ENCODE data around the gene FCHO1.

FCHO1 gene, protein sequence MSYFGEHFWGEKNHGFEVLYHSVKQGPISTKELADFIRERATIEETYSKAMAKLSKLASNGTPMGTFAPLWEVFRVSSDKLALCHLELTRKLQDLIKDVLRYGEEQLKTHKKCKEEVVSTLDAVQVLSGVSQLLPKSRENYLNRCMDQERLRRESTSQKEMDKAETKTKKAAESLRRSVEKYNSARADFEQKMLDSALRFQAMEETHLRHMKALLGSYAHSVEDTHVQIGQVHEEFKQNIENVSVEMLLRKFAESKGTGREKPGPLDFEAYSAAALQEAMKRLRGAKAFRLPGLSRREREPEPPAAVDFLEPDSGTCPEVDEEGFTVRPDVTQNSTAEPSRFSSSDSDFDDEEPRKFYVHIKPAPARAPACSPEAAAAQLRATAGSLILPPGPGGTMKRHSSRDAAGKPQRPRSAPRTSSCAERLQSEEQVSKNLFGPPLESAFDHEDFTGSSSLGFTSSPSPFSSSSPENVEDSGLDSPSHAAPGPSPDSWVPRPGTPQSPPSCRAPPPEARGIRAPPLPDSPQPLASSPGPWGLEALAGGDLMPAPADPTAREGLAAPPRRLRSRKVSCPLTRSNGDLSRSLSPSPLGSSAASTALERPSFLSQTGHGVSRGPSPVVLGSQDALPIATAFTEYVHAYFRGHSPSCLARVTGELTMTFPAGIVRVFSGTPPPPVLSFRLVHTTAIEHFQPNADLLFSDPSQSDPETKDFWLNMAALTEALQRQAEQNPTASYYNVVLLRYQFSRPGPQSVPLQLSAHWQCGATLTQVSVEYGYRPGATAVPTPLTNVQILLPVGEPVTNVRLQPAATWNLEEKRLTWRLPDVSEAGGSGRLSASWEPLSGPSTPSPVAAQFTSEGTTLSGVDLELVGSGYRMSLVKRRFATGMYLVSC

DNA sequence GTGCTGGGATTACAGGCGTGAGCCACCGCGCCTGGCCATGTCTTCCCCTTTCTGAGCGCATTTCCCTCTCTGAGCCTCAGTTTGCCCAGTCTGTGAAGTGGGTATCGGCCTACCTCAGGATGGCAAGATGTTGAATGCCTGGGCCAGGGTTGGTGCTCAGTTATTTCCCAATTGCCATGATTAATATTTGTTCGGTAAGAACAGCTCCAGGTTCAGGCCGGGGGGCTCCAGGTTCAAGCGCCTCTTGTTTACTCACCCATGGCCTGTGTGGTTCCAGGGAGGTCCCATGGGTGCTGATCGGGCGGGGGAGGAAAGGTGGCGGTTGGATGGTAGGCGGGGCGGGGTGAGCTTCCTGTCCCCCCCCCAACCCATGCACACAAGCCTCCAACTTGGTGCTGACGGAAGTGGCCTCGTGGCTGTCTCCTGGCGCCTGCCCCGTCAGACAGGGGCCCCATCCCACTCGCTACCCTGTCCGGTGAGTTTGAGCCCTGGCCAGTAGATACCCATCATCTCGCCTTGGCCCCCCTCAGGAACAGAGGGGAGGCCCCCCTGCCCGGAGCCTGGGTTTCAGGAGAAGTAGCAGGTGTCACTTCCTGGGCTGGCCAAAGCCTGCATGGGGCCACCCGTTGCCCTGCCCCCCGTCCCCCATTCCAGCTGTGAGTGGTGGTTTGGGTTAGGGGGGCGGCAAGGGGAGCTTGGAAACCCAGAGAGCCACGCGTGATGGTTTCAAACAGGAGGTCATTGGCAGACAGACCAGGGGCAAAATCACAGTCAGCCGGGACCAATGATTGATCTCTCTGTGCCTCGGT, at the start of gene FCHO1:
TSS of gene FCHO1 (plus strand) at position 375 of the 809 bp plus-strand sequence. CDS start 3,688 bp downstream, outside the sequence.
- no peak for DNase-seq

DNA sequence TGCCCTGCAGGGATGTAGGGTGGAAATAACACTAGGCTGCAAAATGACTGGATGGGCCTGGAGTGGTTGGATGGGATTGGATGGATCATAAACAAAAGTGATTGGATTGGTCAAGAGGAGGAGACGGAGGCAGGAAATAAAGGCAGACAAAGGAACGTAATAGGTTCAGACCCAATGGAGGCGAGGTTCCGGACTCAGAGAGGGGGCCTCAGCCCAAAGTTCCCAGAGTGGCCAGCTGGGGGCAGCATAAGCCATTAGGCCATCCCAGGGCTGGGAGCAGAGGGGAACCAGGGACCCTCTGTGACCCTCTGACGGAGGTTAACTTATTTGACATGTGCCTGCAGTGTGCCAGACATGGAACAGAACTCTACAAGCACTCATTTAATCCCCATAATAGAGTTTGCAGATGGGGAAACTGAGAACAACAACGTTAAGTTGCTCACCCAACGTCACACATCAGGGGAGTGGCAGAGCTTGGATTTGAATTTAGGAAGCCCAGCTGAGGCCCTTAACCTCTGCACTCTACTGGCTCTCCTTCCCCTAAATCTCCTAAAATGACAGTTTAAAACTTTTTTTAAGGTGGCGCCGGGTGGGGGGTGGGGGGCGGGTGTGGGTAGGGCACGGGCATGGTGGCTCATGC, 47.3 kb upstream of the FCHO1 start:
- DNase-seq = peak in 1 of 3 experiments; percentile 5

DNA sequence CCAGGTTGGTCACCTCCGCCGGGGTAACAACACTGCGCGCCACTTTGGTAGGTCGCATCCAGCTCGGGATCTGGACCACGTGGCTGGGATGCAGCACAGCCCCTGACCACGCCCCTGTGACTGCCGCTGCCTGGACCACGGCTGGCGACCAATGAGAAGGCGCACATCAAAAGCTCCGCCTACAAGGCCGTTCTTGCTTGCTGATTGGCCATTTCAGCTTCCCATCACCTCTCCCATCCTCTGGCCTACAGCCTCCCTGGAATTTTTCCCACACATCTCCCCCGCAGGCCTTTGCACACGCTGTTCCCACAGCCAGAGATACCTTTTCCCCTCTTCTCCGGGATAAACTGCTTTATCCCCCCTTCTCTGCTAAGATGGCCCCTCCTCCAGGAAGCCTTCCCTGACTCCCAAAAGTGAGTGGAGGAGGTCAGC, 44.5 kb upstream of the FCHO1 start:
- DNase-seq = no peak

DNA sequence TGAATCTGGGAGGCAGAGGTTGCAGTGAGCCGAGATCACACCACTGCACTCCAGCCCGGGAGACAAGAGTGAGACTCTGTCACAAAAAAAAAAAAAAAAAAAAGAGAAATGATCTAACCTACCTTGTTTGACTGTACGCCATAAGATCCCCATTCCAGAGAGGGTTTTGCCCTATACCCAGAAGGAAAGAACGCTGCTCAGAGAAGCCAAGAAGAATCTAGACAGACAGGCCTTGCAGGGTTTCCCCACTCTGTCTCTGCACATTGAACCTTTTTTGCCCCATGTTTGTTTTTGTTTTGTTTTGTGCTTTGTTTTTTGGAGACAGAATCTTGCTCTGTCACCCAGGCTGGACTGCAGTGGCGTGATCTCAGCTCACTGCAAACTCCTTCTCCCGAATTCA, 39.4 kb upstream of the FCHO1 start:
- no peak for DNase-seq

DNA sequence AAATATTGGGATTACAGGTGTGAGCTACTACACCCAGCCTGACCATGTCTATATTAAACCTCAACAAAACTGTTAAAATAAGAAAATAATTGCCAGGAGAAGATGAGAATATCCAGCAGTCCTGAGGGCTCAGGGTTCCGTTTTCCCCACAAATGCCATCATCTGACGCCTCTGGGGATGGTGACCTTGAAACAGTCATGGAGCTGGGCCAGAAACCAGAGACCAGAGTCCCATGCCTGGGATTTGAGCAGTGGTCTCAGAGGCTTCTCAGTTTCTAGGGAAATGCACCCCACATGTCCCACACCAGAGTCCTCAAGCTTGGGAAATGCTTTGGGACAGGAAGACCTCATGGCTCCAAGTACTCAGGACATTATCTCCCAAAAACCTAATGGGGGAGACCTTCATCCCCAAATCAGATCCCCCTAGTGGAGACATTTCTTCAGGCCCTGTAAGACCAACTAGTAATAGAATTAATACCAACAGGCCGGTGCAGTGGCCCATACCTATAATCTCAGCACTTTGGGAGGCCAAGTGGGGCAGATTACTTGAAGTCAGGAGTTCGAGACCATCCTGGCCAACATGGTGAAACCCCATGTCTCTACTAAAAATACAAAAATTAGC, 34.9 kb upstream of the FCHO1 start:
- no peak for DNase-seq

DNA sequence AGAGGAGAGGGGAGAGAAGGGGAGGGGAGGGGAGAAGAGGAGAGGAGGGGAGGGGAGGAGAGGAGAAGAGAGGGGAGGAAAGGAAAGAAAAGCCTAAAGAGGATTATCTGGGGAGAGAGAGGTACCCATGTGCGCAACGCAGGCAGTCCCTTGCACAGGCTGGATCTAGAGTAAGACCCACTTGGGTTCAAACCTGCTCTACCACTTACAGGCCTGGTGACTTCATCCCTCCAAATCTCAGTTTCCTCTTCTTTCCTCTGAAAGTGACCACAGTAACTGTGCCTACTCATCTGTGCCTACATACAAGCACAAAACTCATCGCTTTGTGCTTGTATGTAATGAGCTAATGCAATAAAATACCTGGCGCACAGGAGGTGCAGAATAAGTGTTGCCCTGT, 32.7 kb upstream of the FCHO1 start:
- DNase-seq = no peak

DNA sequence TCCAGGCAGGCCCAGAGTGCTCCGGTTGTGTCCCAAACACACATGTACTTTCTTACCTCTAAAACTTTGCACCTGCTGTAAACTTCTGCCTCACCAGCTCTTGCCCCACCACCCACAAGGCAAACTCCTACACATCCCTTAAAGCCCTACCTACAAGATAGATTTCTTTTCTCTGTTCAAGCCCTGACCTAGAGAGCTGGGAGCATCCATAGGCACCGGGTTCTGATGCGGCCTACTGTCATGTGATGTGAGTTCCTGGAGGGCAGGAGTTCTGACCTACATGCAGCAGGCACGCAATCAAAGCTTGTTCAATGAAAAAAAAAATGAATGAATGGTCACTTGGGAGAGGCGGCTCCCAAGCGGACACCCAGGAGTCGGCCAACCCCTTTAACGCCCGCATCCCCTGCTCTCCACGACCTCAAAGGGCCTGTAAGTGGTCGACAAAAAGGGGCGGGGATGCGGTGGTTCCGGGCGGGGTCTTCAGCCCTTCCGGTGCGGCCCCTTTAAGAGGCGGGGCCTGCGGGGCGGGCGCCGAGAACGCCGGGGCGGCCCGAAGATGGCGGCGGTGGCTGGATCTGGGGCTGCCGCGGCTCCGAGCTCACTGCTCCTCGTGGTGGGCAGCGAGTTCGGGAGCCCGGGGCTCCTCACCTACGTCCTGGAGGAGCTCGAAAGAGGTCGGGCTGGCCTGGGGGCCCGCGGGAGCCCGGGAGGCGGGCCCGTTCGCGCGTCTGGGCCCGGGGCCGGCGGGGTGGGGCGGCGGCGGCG, 32.1 kb upstream of the FCHO1 start, which contains the start of gene MAP1S:
TSS of gene MAP1S (plus strand) at position 534 of the 765 bp plus-strand sequence. CDS start at position 557, 23 bp downstream.
- peak; percentile 25 to 78 (median 73) for DNase-seq

DNA sequence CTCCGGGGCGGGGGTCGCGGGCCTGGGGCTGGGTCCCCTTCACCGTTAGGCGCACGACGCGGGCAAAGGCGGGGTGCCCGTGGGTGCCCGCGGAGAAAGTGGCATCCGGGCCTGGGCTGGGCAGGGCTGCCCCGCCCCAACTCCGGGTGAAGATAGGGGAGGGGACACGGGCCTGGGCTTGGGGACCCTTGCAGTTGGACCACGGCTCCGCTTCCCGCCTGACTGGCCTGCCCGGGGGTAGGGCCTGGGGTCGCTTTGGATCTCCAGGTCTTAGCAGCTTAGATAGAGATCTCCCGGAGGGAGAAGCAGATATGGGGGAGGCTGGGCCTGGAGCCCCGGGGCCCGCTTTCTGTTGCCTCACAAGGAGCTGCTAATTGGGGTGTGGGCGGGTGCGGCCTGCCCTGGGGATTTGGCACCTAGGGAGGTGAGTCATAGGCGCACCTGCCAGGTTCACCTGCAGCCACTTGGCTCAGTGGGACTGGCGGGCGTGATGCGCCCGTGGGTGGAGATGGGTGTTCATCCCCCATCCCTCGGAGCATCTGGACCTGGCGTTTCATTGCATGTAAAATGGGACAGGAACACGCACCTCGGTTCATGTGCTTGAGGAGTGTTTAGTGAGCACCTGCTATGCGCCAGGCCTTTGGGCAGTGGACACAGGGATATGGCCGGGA, 31.4 kb upstream of the FCHO1 start:
- peak in 2 of 3 experiments; percentile 38 to 57 for DNase-seq

DNA sequence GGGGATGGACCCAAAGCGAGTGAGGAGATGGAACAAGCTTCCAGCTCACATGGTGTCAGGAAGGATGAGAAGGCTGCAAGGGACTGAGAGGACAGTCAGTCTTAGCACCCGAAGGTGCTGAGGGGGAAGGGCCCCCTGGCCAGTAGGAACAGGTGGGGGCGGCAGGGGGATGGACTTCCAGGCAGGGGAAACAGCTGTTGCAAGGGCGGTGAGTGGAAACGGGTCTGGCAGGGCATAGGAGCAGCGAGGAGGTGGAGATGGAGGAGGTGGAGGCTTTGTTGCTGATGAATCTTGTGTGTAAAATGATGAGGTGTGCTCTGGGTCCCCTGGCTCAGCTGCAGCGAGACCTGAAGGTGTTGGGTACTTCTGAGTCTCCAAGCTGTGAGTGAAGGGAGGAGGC, 30.8 kb upstream of the FCHO1 start:
- DNase-seq = peak in 1 of 3 experiments; percentile 19

DNA sequence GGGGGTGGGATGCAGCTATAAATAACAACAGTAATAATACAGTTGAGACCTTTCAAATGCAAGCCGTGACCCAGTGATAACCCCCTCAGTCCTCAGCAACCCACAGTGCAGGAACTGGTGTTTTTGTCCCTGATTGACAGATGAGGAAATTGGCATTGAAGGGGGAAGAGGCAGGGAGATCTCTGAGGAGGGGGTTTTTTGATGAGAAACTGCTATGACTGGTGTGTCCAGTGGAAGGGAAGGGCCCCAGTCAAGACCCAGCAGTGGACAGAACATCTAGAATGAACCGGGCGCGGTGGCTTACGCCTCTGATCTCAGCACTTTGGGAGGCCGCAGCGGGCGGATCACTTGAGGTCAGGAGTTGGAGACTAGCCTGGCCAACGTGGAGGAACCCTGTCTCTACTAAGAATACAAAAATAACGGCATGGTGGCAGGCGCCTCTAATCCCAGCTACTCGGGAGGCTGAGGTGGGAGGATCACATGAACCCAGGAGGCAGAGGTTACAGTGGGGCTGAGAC, 30.1 kb upstream of the FCHO1 start:
- DNase-seq = no peak

DNA sequence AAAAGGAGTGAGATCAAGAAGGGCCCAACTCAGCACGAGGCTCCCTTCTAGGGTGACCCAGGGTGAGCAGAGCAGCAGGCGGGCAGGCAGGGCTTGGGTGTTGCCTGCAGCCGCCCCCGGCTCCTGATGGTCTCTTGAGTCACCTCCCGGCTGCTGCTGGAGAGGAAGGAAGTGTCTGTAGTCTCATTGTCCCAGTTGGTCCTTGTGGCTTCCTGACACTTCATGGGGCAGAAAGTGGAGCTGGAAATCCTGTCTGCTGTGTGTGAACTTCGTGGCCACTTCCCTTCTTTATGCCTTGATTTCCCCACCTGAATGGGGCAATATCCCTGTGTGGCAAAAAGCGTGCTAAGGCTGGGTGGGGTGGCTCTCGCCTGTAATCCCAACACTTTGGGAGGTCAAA, 29.5 kb upstream of the FCHO1 start:
- DNase-seq = no peak

DNA sequence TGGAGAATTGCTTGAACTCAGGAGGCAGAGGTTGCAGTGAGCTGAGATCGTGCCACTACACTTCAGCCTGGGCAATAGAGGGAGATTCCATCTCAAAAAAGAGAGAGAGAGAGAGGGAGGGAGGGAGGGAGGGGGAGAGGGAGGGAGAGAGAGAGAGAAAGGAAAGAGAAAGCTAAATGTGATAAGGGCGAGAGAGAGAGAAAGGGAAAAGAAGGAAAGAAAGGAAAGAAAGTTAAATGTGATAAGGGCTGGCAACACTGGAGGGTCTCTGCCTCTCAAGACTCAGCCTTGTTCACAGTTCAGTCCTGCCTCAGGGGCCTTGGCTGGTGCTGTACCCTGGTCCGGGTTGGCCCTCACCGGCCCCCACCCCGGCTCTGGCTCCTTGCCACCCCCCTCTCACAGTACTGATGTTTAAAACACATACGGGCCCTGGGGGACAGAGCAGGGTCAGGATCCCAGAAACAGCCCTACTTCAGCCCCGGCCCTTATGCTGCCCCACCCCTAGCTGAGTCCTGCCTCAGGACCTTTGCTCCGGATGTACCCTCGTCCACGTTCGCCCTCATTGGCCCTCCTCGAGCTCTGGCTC, 28.5 kb upstream of the FCHO1 start:
- no peak for DNase-seq

DNA sequence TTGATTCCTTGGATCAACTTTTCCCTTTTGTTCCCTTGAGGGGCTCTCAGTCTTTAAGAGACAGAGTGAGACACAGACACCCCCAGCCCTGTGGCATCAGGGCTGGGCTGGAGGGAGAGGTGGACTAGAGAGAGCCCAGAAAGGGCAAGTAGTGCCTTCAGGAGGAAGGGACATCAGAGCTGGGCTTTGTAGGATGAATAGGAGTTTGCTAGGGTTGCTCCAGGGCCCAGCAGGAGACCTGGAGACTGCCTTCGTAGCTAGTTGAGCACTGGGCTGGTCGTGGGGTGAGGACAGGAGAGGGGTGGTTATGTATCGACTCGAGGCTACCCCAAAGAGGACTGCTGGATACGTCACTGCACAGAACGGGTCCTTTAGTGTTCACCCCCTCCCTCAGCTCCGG, 26.6 kb upstream of the FCHO1 start:
- DNase-seq = no peak

DNA sequence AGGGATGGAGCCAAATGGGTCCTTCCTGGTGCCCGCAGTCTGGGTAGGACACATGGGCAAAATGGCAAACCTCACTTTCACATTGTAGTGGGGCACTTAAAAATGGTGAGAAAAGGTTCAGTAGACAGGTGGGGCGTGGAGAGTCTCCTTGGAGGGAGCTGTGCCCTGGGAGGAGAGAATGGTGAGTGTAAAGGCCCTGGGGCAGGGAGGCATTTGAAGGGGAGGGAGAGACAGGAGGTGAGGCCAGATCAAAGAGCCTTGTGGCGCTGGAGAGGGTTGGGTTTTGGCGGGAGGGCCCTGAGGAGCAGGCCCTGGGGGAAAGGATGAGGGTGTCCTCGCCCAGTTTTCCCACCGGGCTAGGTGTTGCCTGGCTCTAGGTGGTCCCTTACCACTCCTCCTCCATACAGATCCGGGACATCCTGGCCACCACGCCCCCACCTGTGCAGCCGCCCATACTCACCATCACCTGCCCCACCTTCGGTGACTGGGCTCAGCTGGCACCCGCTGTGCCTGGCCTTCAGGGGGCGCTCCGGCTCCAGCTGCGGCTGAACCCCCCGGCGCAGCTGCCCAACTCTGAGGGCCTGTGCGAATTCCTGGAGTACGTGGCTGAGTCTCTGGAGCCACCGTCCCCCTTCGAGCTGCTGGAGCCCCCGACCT, 25.7 kb upstream of the FCHO1 start:
- DNase-seq = no peak

DNA sequence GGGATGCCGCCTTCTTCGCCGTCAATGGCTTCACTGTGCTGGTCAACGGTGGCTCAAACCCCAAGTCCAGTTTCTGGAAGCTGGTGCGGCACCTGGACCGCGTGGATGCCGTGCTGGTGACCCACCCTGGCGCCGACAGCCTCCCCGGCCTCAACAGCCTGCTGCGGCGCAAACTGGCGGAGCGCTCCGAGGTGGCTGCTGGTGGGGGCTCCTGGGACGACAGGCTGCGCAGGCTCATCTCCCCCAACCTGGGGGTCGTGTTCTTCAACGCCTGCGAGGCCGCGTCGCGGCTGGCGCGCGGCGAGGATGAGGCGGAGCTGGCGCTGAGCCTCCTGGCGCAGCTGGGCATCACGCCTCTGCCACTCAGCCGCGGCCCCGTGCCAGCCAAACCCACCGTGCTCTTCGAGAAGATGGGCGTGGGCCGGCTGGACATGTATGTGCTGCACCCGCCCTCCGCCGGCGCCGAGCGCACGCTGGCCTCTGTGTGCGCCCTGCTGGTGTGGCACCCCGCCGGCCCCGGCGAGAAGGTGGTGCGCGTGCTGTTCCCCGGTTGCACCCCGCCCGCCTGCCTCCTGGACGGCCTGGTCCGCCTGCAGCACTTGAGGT, 25.0 kb upstream of the FCHO1 start:
- DNase-seq = no peak

DNA sequence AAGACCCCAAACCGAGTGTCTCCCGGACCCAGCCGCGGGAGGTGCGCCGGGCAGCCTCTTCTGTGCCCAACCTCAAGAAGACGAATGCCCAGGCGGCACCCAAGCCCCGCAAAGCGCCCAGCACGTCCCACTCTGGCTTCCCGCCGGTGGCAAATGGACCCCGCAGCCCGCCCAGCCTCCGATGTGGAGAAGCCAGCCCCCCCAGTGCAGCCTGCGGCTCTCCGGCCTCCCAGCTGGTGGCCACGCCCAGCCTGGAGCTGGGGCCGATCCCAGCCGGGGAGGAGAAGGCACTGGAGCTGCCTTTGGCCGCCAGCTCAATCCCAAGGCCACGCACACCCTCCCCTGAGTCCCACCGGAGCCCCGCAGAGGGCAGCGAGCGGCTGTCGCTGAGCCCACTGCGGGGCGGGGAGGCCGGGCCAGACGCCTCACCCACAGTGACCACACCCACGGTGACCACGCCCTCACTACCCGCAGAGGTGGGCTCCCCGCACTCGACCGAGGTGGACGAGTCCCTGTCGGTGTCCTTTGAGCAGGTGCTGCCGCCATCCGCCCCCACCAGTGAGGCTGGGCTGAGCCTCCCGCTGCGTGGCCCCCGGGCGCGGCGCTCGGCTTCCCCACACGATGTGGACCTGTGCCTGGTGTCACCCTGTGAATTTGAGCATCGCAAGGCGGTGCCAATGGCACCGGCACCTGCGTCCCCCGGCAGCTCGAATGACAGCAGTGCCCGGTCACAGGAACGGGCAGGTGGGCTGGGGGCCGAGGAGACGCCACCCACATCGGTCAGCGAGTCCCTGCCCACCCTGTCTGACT, 24.1 kb upstream of the FCHO1 start:
- no peak for DNase-seq

DNA sequence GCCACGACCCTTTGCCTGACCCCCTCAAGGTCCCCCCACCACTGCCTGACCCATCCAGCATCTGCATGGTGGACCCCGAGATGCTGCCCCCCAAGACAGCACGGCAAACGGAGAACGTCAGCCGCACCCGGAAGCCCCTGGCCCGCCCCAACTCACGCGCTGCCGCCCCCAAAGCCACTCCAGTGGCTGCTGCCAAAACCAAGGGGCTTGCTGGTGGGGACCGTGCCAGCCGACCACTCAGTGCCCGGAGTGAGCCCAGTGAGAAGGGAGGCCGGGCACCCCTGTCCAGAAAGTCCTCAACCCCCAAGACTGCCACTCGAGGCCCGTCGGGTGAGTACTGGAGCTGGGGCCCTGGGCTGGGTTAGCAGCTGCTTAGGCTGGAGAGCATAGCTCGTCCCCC, 23.4 kb upstream of the FCHO1 start:
- DNase-seq = no peak

DNA sequence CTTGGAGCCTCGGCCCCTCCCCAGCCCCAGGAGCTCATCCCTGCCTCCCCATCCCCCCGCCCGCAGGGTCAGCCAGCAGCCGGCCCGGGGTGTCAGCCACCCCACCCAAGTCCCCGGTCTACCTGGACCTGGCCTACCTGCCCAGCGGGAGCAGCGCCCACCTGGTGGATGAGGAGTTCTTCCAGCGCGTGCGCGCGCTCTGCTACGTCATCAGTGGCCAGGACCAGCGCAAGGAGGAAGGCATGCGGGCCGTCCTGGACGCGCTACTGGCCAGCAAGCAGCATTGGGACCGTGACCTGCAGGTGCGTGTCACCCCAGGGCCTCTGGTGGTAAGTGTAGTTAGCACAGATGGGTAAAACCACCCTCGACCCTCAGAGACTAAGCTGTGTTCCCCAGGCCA, 18.1 kb upstream of the FCHO1 start:
- no peak for DNase-seq
